K562 (cell line): ENCODE results near the gene OXNAD1. TPM values are rescaled to one million over a fixed set of nuclear protein-coding genes. Genes with fewer than 3 reads are reported as not detected.

Source experiments
- LCOR ChIP-seq: sonication (generic); formaldehyde crosslinking; IDR thresholded peaks from 2 replicates; pipeline ENCODE4 v1.8.0; 2022; ENCODE audit warnings: mild to moderate bottlenecking, missing genetic modification reagents
- MAZ ChIP-seq, 2 experiments: fragments of 450-650 bp in 1 of 2; sonication (generic) in 1 of 2; formaldehyde crosslinking; IDR thresholded peaks in 1 of 2; conservative IDR thresholded peaks in 1 of 2; 2 replicates each; pipeline versions ENCODE4 v1.4.0 to v1.5.0; 2020; ENCODE audit warnings: mild to moderate bottlenecking in 1 of 2, missing genetic modification reagents in 1 of 2
- MEIS2 ChIP-seq: fragments of 450-650 bp; IDR thresholded peaks from 2 replicates; pipeline ENCODE4 v1.6.1; 2014; ENCODE audit warnings: mild to moderate bottlenecking; ENCODE audit not compliant: partially characterized antibody
- PML ChIP-seq: IDR thresholded peaks from 2 replicates; pipeline ENCODE4 v1.6.1; 2012; ENCODE audit warnings: low read length, inconsistent platforms
- PTRF ChIP-seq: fragments of 450-650 bp; IDR thresholded peaks from 2 replicates; pipeline ENCODE4 v1.6.1; 2016; ENCODE audit warnings: mild to moderate bottlenecking, missing genetic modification characterization, missing compliant biosample characterization
- SMAD2 ChIP-seq: fragments of 150-350 bp; IDR thresholded peaks from 2 replicates; pipeline ENCODE4 v1.6.1; 2014; ENCODE audit warnings: low read depth, mild to moderate bottlenecking, low read length
- SMARCE1 ChIP-seq: fragments of 450-650 bp; IDR thresholded peaks from 2 replicates; pipeline ENCODE4 v1.7.1; 2016; ENCODE audit warnings: mild to moderate bottlenecking
- SMC3 ChIP-seq: conservative IDR thresholded peaks from 2 replicates; pipeline ENCODE4 v1.6.1; 2011; ENCODE audit warnings: low read depth, low read length, improper control_type of control experiment; ENCODE audit not compliant: insufficient read depth
- TCFL5 ChIP-seq: fragments of 250-450 bp; sonication (Bioruptor Pico); conservative IDR thresholded peaks from 2 replicates; pipeline ENCODE4 v1.6.1; 2021; ENCODE audit warnings: mild to moderate bottlenecking, moderate library complexity, matching md5 sums
- ZNF140 ChIP-seq: fragments of 250-450 bp; sonication (Bioruptor Pico); IDR thresholded peaks from 2 replicates; pipeline ENCODE4 v1.8.0; 2021; ENCODE audit warnings: moderate library complexity, mild to moderate bottlenecking, inconsistent platforms
- ZNF407 ChIP-seq: fragments of 450-650 bp; IDR thresholded peaks from 2 replicates; pipeline ENCODE4 v1.6.1; 2016; ENCODE audit warnings: low read depth
- polyA plus RNA-seq, 8 experiments: library from polyadenylated mRNA; depleted of rRNA in 4 of 8; stranded (reverse) in 5 of 8; unstranded in 3 of 8; fragments of >200 nt; fragmentation: Nextera tagmentation in 2 of 8; fragmentation: Illumina TruSeq in 1 of 8; extraction: Ambion mirVana in 2 of 8; extraction: Trizol in 1 of 8; gene quantifications; 2 replicates each; pipeline versions ENCODE4 v1.2.1 to v1.2.3, GENCODE V29; 2011 to 2014; ENCODE audit warnings: inconsistent platforms in 1 of 8, missing spikeins in 1 of 8
- total RNA-seq, 7 experiments: library from RNA; depleted of rRNA in 6 of 7; stranded (reverse); fragments of >200 nt in 6 of 7; fragmentation: Illumina TruSeq in 2 of 7; extraction: Trizol in 2 of 7; gene quantifications; 2 replicates each; pipeline versions ENCODE4 v1.2.1 to v1.2.3, GENCODE V29; 2011 to 2021; ENCODE audit warnings: low replicate concordance in 1 of 7
- TF ChIP-seq, protein P1 (sequence below): fragments of 450-650 bp; IDR thresholded peaks from 2 replicates; pipeline ENCODE4 v1.6.1; 2016; ENCODE audit warnings: antibody characterized with exemption
- TF ChIP-seq, protein P2 (sequence below): fragments of 250-450 bp; sonication (Bioruptor Pico); IDR thresholded peaks from 2 replicates; pipeline ENCODE4 v1.4.0; 2020; ENCODE audit warnings: mild to moderate bottlenecking, moderate library complexity, borderline replicate concordance
- TF ChIP-seq, protein P3 (sequence below): fragments of 250-450 bp; sonication (Bioruptor Pico); IDR thresholded peaks from 2 replicates; pipeline ENCODE4 v1.4.0; 2020

Gene OXNAD1
- total and polyA plus RNA-seq, 9 of the 15 experiments (the other 6 are each of a cell fraction or from before 2014, with no cell fraction given): 12.8 to 44.4 (median 41.1) TPM

GRCh38 chr3:16264174-16264707 is 771 bp upstream of the OXNAD1 start (continued):
- no peak for TF ChIP-seq SMC3
- no peak for TF ChIP-seq MEIS2
- TF ChIP-seq, protein P1, sequence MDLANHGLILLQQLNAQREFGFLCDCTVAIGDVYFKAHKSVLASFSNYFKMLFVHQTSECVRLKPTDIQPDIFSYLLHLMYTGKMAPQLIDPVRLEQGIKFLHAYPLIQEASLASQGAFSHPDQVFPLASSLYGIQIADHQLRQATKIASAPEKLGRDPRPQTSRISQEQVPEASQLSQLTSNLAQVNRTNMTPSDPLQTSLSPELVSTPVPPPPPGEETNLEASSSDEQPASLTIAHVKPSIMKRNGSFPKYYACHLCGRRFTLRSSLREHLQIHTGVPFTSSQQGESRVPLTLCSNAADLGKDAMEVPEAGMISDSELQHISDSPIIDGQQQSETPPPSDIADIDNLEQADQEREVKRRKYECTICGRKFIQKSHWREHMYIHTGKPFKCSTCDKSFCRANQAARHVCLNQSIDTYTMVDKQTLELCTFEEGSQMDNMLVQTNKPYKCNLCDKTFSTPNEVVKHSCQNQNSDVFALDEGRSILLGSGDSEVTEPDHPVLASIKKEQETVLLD: no peak
- TF ChIP-seq SMARCE1: 0 out of 2 replicates have a peak, but pooled peaks have one; percentile 53
- no peak for TF ChIP-seq TCFL5
- TF ChIP-seq LCOR (CRISPR knock-in tag): no peak; the same call in 1 of the 2 replicates
- TF ChIP-seq SMAD2: no peak
- TF ChIP-seq ZNF407: no peak
- TF ChIP-seq ZNF140 (CRISPR knock-in tag): no peak
- TF ChIP-seq PML: peak; percentile 38; the same call in 1 of the 2 replicates
- TF ChIP-seq MAZ (CRISPR knock-in tag; conservative IDR thresholded peaks at IDR 0.05 in 1 of 2, IDR thresholded peaks at IDR 0.05 in 1 of 2): 0 out of 4 replicates have a peak, but pooled peaks of 1 of the 2 experiments have one; percentile 1
- TF ChIP-seq, protein P2, sequence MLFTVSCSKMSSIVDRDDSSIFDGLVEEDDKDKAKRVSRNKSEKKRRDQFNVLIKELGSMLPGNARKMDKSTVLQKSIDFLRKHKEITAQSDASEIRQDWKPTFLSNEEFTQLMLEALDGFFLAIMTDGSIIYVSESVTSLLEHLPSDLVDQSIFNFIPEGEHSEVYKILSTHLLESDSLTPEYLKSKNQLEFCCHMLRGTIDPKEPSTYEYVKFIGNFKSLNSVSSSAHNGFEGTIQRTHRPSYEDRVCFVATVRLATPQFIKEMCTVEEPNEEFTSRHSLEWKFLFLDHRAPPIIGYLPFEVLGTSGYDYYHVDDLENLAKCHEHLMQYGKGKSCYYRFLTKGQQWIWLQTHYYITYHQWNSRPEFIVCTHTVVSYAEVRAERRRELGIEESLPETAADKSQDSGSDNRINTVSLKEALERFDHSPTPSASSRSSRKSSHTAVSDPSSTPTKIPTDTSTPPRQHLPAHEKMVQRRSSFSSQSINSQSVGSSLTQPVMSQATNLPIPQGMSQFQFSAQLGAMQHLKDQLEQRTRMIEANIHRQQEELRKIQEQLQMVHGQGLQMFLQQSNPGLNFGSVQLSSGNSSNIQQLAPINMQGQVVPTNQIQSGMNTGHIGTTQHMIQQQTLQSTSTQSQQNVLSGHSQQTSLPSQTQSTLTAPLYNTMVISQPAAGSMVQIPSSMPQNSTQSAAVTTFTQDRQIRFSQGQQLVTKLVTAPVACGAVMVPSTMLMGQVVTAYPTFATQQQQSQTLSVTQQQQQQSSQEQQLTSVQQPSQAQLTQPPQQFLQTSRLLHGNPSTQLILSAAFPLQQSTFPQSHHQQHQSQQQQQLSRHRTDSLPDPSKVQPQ: no peak
- TF ChIP-seq, protein P3, sequence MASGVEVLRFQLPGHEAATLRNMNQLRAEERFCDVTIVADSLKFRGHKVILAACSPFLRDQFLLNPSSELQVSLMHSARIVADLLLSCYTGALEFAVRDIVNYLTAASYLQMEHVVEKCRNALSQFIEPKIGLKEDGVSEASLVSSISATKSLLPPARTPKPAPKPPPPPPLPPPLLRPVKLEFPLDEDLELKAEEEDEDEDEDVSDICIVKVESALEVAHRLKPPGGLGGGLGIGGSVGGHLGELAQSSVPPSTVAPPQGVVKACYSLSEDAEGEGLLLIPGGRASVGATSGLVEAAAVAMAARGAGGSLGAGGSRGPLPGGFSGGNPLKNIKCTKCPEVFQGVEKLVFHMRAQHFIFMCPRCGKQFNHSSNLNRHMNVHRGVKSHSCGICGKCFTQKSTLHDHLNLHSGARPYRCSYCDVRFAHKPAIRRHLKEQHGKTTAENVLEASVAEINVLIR (CRISPR knock-in tag): no peak
- TF ChIP-seq PTRF (tag): no peak
